Ascending aorta (tissue), 2 donors: ENCODE results near the gene PRR30. TPM values are rescaled to one million over a fixed set of nuclear protein-coding genes. Genes with fewer than 3 reads are reported as not detected.

Source experiments
- DNase-seq, 2 donors: peaks; one replicate each; pipeline ENCODE4 v3.0.0-alpha.2; 2019; ENCODE audit warnings: low spot score in 2 of 2
- H3K27ac ChIP-seq, 2 donors: fragments of 200-600 bp; sonication (generic); one replicate each; pipeline ENCODE4 v1.5.1; 2016 to 2017; ENCODE audit warnings: mild to moderate bottlenecking in 1 of 2
- H3K27me3 ChIP-seq: fragments of 200-600 bp; sonication (generic); one replicate; pipeline ENCODE4 v1.5.1; 2017
- H3K36me3 ChIP-seq, 2 donors: fragments of 200-600 bp; sonication (generic); one replicate each; pipeline ENCODE4 v1.5.1; 2016
- H3K4me1 ChIP-seq, 2 donors: fragments of 200-600 bp; sonication (generic); one replicate each; pipeline ENCODE4 v1.5.1; 2016 to 2017; ENCODE audit warnings: mild to moderate bottlenecking in 1 of 2
- H3K4me3 ChIP-seq, 2 donors: fragments of 200-600 bp; sonication (generic); one replicate each; pipeline ENCODE4 v1.5.1; 2016 to 2017; ENCODE audit warnings: mild to moderate bottlenecking in 1 of 2
- H3K9me3 ChIP-seq, 2 donors: fragments of 200-600 bp; sonication (generic); one replicate each; pipeline ENCODE4 v1.5.1; 2016
- intact Hi-C: fragments of 100-400 bp; cut with DNase I; formaldehyde crosslinking; loops from one replicate; pipeline ENCODE4 v1.15.1; 2023
- total RNA-seq: library from RNA; depleted of rRNA; stranded (reverse); fragments of >200 nt; gene quantifications from one replicate; pipeline ENCODE4 v1.1.0, GENCODE V29; 2016
- TF ChIP-seq, protein P1 (sequence below), 3 experiments: fragments of 200-600 bp in 2 of 3; fragments of 450-650 bp in 1 of 3; sonication (generic) in 2 of 3; IDR thresholded peaks; one replicate each; pipeline ENCODE4 v1.5.1; 2016 to 2019; ENCODE audit warnings: antibody characterized with exemption in 3 of 3, mild to moderate bottlenecking in 1 of 3, moderate library complexity in 1 of 3

Gene PRR30
- total RNA-seq, 1 donor from 2014 or later: not detected

DNA sequence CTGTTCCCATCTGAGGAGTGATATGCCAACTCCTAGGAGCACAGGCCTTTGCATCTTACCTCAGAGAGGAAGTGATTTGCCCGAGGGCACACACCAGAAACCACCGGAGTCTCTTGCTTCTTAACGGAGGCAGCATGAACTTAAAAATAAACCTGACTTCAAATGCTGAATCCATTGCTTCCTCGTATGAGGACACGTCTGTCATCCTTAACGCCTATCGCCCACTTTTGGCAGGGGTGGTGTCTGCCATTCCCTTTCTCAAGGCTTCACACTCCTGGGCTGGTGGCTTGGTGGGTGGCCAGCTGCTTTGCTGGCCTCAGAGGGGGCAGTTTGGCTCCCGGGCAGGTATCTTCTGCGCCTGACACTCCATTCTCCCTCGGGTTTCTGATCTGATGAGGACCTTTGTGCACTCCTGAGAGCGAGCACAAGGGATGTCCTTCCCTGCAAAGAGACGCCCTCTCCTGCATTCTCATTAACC, 3.7 kb downstream of the PRR30 start:
- Histone ChIP-seq H3K27me3 (no peaks in the 10 kb centered on the region), H3K4me1 (peaks cover 5 to 11% of the 10 kb centered on the region in 2 donors), H3K36me3 (peaks cover 16 to 18% of the 10 kb centered on the region in 2 donors), H3K27ac (no peak overlapping the region), H3K9me3 (no peaks in the 10 kb centered on the region), H3K4me3 (no peak overlapping the region)
- TF ChIP-seq, protein P1, sequence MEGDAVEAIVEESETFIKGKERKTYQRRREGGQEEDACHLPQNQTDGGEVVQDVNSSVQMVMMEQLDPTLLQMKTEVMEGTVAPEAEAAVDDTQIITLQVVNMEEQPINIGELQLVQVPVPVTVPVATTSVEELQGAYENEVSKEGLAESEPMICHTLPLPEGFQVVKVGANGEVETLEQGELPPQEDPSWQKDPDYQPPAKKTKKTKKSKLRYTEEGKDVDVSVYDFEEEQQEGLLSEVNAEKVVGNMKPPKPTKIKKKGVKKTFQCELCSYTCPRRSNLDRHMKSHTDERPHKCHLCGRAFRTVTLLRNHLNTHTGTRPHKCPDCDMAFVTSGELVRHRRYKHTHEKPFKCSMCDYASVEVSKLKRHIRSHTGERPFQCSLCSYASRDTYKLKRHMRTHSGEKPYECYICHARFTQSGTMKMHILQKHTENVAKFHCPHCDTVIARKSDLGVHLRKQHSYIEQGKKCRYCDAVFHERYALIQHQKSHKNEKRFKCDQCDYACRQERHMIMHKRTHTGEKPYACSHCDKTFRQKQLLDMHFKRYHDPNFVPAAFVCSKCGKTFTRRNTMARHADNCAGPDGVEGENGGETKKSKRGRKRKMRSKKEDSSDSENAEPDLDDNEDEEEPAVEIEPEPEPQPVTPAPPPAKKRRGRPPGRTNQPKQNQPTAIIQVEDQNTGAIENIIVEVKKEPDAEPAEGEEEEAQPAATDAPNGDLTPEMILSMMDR (IDR thresholded peaks at IDR 0.05): no peak
- intact Hi-C loops: loop anchor here (2.0 to 10.0 kb wide), 2 partner anchors 81 to 359 kb away; partner anchors contain the start of genes CAD, FNDC4 and GCKR
- no peak for DNase-seq

DNA sequence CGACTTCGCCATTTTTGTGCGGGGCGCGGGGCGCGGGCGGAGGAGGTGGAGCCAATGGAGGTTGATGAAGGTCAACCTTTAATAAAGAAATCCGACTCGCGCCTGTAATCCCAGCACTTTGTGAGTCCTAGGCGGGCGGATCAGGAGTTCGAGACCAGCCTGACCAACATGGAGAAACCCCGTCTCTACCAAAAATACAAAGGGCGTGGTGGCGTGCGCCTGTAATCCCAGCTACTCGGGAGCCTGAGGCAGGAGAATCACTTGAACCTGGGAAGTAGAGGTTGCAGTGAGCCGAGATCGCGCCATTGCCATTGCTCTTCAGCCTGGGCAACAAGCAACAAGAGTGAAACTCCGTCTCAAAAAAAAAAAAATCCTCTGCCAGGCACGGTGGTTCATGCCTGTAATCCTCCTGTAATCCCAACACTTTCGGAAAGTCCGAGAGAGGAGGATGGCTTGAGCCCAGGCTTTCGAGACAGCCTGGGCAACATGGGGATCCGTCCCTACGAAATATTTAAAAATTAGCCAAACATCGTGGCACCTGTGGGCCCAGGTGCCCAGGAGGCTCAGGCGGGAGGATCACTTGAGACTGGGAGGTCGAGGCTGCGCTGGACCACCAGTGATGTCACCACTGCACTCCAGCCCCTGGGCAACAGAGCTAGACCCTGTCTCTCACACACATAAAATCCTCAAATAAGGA, 4.3 kb downstream of the PRR30 start:
- H3K9me3 ChIP-seq: no peaks in the 10 kb centered on the region
- peaks cover 5 to 11% of the 10 kb centered on the region in 2 donors for H3K4me1 ChIP-seq
- H3K27ac ChIP-seq: peak overlapping the region; percentile 90 to 91
- TF ChIP-seq, protein P1 (IDR thresholded peaks at IDR 0.05): no peak
- peaks cover 16 to 22% of the 10 kb centered on the region in 2 donors for H3K36me3 ChIP-seq
- H3K4me3 ChIP-seq: peak overlapping the region; percentile 89 to 96
- intact Hi-C loops: loop anchor here (2.0 to 10.0 kb wide), 5 partner anchors 48 to 360 kb away; partner anchors contain the start of genes CAD, FNDC4, GCKR and GTF3C2
- no peak for DNase-seq
- no peaks in the 10 kb centered on the region for H3K27me3 ChIP-seq

DNA sequence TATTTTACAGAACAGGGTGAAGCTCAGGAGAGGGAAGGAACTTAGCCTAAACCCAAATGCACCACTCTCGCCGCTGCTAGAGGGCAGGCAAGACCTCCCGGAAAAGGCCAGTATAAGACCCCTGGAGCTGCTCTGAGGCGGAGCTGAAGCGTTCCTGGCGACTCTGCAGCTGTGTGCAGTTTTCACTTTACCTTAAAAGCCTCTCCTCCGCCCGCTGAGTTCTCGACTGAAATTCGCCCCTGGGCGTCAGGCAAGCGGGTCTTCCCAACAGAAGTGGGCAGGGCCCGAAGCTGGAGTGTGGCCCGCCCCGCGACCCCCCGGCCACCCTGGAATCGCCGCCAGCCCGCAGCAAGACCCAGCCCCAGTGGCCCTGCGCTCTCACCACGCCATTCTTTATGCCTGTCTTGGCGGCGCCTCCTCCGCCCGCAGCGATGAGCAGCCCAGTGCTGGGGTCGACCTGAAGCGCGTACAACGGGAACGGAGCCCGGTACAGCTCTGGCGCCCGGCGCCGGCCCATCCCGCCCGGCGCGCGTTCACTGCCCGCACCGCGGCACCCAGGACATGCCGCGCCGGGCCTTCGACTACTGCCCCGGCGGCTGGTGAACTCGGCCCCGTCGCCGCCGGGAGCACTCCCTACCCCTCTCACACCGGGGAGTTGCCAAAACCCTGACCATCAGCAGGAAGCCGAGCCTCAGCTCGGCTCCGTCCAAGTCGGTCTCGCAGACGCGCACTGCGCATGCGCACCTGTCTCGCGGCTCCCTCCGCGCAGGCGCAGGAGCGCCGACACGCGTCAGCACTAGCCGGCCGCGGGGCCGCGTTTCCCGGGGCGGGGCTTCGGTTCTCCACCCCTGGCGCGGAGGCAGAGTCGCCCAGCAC, 5.1 kb downstream of the PRR30 start, which contains the start of gene PREB:
Gene PREB, minus strand, starts transcription at position 732 of the 876 bp plus-strand sequence. Its CDS starts 215 bp downstream, at position 517.
- Histone ChIP-seq H3K4me3 (peak within 1 kb of the TSS; percentile 89 to 96), H3K4me1 (peaks cover 5 to 11% of the 10 kb centered on the region in 2 donors)
- TF ChIP-seq, protein P1 (IDR thresholded peaks at IDR 0.05): peak in 1 of 3 experiments; percentile 11

DNA sequence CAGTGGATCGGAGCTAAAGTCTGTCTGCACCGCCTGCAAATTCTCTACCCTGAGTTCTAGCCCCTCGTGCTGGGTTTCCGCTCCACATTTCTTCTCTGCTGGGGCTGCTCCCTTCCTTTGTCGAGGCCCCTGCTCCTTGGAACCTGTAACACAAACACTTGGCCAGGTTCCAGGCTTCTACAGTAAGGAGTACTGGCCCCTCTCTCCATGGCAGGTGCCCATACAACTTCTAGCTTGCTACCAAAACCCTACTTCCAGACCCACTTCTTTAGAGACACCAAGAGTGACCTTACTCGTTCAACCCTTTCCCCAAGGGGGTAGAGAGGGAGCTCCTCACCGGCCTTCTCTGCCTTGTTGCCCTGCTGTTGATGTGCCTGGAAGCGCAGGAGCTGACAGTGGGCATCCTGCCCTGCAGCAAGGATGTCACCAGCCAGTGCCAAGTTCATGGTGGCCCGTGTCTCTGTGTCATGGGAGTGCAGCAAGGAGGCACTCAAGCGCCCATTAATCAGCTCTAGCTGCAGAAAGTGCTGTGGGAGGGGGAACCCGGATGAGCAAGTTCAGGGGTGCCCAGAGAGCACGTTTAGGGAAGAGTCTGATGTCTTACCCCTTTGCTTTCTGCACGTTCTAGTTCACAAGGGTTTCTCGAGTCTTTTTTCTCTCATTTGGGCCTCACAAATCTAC, 5.9 kb downstream of the PRR30 start:
- H3K4me3 ChIP-seq: peak overlapping the region; percentile 89 to 96
- H3K36me3 ChIP-seq: peaks cover 22% of the 10 kb centered on the region in 2 donors
- peak overlapping the region; percentile 90 to 91 for H3K27ac ChIP-seq
- H3K9me3 ChIP-seq: no peaks in the 10 kb centered on the region
- TF ChIP-seq, protein P1 (IDR thresholded peaks at IDR 0.05): no peak
- H3K27me3 ChIP-seq: no peaks in the 10 kb centered on the region
- H3K4me1 ChIP-seq: peaks cover 5 to 11% of the 10 kb centered on the region in 2 donors
- DNase-seq: no peak
- intact Hi-C loops: loop anchor here (5.0 to 10.0 kb wide), 4 partner anchors 46 to 361 kb away; partner anchors contain the start of genes FNDC4, GCKR, GTF3C2 and KHK

More for the DNA sequence above, 5.1 kb downstream of the PRR30 start, which contains the start of gene PREB:
- Histone ChIP-seq H3K27ac (peak within 1 kb of the TSS; percentile 90 to 91), H3K36me3 (peaks cover 22% of the 10 kb centered on the region in 2 donors), H3K9me3 (no peaks in the 10 kb centered on the region), H3K27me3 (no peaks in the 10 kb centered on the region)
- intact Hi-C loops: loop anchor here (2.0 to 10.0 kb wide), 5 partner anchors 47 to 361 kb away; partner anchors contain the start of genes CAD, FNDC4, GCKR and GTF3C2
- peak; percentile 77 to 98 for DNase-seq

DNA sequence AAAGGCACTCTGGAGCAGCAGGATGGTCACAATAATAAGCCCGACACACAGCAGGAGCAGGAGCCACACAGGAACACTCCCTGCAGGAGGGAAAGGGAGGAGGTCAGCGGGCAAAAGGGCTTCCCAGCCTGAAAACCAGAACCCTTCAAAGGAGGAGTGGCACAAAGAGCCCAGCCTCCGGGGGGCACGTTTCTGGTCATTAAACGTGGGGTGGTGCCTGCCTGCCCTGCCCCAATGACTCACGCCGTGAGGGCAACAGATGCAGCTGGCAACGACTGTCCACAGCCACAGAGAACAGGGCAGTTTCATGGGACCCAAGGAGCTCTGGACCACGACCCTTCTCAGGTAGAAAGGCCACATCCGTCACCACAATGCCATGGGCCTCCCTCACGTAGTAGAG, 7.8 kb downstream of the PRR30 start:
- H3K27me3 ChIP-seq: no peaks in the 10 kb centered on the region
- no peak overlapping the region for H3K27ac ChIP-seq
- no peaks in the 10 kb centered on the region for H3K9me3 ChIP-seq
- intact Hi-C loops: loop anchor here (5.0 to 10.0 kb wide), 4 partner anchors 44 to 363 kb away; partner anchors contain the start of genes FNDC4, GCKR, GTF3C2 and KHK
- H3K4me1 ChIP-seq: peaks cover 5 to 11% of the 10 kb centered on the region in 2 donors
- TF ChIP-seq, protein P1 (IDR thresholded peaks at IDR 0.05): no peak
- no peak overlapping the region for H3K4me3 ChIP-seq
- no peak for DNase-seq
- H3K36me3 ChIP-seq: peaks cover 22% of the 10 kb centered on the region in 2 donors
